ENCODE data around the gene MED26.

MED26 gene

GRCh38 chr19:16586991-16587832 lies 40.8 kb downstream of the MED26 start:
- Histone ChIP-seq H3K9me3 (replicated peaks in 1 of 2; ENCODE audit: control insufficient read depth in 2 of 2, insufficient read depth in 1 of 2, low read depth in 1 of 2, low read length in 2 of 2) (no peaks in the 10 kb centered on the region), H3K27me3 (ENCODE audit: control insufficient read depth in 3 of 3, insufficient read depth in 3 of 3, low read depth in 1 of 3, low read length in 3 of 3) (no peaks in the 10 kb centered on the region), H2BK5ac (ENCODE audit: low read length) (no peak overlapping the region), H2BK12ac (ENCODE audit: low read length) (no peak overlapping the region), H2AK5ac (ENCODE audit: low read depth, low read length) (no peak overlapping the region), H3K27ac (replicated peaks; ENCODE audit: low read length) (no peak overlapping the region), H3K36me3 (replicated peaks in 1 of 2; ENCODE audit: control insufficient read depth in 2 of 2, insufficient read depth in 2 of 2, low read length in 2 of 2) (no peaks in the 10 kb centered on the region), H2AFZ (ENCODE audit: low read length) (no peak overlapping the region), H3K4me3 (ENCODE audit: low read length in 2 of 2) (no peak overlapping the region), H3K79me1 (ENCODE audit: low read depth, low read length) (peaks cover 26% of the 10 kb centered on the region), H4K8ac (ENCODE audit: low read depth, low read length) (no peak overlapping the region), H3K23ac (ENCODE audit: low read depth, low read length, poor library complexity) (no peak overlapping the region), H3K4ac (ENCODE audit: low read length) (no peak overlapping the region), H3K14ac (ENCODE audit: low read length) (no peak overlapping the region), H2BK15ac (ENCODE audit: low read length) (peak overlapping the region; percentile 6), H2BK120ac (ENCODE audit: low read depth, low read length) (no peak overlapping the region), H3K18ac (ENCODE audit: low read length) (peak overlapping the region; percentile 23), H3K4me1 (ENCODE audit: control insufficient read depth in 2 of 2, insufficient read depth in 1 of 2, low read depth in 1 of 2, low read length in 2 of 2) (peaks cover 34 to 54% of the 10 kb centered on the region in 2 donors), H3K9ac (ENCODE audit: low read depth, low read length, poor library complexity) (peak overlapping the region; percentile 45), H4K91ac (ENCODE audit: low read depth, low read length, poor library complexity) (no peak overlapping the region), H3K4me2 (ENCODE audit: insufficient read depth, low read length, poor library complexity, severe bottlenecking) (no peak overlapping the region)
- no CpG with 5 or more reads among the region's 20 CpGs for WGBS, 2 donors (ENCODE audit: extremely low coverage in 2 of 2, insufficient read length in 2 of 2, insufficient replicate concordance in 1 of 2)
- DNase-seq (ENCODE audit: low spot score): no peak

GRCh38 chr19:16586477-16586871 lies 41.5 kb downstream of the MED26 start:
- no peak overlapping the region for H2BK5ac ChIP-seq (ENCODE audit: low read length)
- H3K4me1 ChIP-seq (ENCODE audit: control insufficient read depth in 2 of 2, insufficient read depth in 1 of 2, low read depth in 1 of 2, low read length in 2 of 2): peaks cover 27 to 47% of the 10 kb centered on the region in 2 donors
- no peak overlapping the region for H2BK120ac ChIP-seq (ENCODE audit: low read depth, low read length)
- H3K9me3 ChIP-seq (replicated peaks in 1 of 2; ENCODE audit: control insufficient read depth in 2 of 2, insufficient read depth in 1 of 2, low read depth in 1 of 2, low read length in 2 of 2): no peaks in the 10 kb centered on the region
- no peak overlapping the region for H3K27ac ChIP-seq (replicated peaks; ENCODE audit: low read length)
- no peak overlapping the region for H3K4ac ChIP-seq (ENCODE audit: low read length)
- peaks cover 25% of the 10 kb centered on the region for H3K79me1 ChIP-seq (ENCODE audit: low read depth, low read length)
- H4K91ac ChIP-seq (ENCODE audit: low read depth, low read length, poor library complexity): no peak overlapping the region
- no peak overlapping the region for H2BK12ac ChIP-seq (ENCODE audit: low read length)
- no peak overlapping the region for H3K4me3 ChIP-seq (ENCODE audit: low read length in 2 of 2)
- no peak overlapping the region for H3K18ac ChIP-seq (ENCODE audit: low read length)
- peak overlapping the region; percentile 44 for H3K9ac ChIP-seq (ENCODE audit: low read depth, low read length, poor library complexity)
- H3K14ac ChIP-seq (ENCODE audit: low read length): peak overlapping the region; percentile 47
- peak overlapping the region; percentile 70 for H3K23ac ChIP-seq (ENCODE audit: low read depth, low read length, poor library complexity)
- no peak overlapping the region for H2BK15ac ChIP-seq (ENCODE audit: low read length)
- no peak for DNase-seq (ENCODE audit: low spot score)
- H2AFZ ChIP-seq (ENCODE audit: low read length): no peak overlapping the region
- H3K27me3 ChIP-seq (ENCODE audit: control insufficient read depth in 3 of 3, insufficient read depth in 3 of 3, low read depth in 1 of 3, low read length in 3 of 3): no peaks in the 10 kb centered on the region
- H3K36me3 ChIP-seq (replicated peaks in 1 of 2; ENCODE audit: control insufficient read depth in 2 of 2, insufficient read depth in 2 of 2, low read length in 2 of 2): no peaks in the 10 kb centered on the region
- no peak overlapping the region for H3K4me2 ChIP-seq (ENCODE audit: insufficient read depth, low read length, poor library complexity, severe bottlenecking)
- no peak overlapping the region for H4K8ac ChIP-seq (ENCODE audit: low read depth, low read length)
- WGBS, 2 donors (ENCODE audit: extremely low coverage in 2 of 2, insufficient read length in 2 of 2, insufficient replicate concordance in 1 of 2): no CpG with 5 or more reads among the region's 9 CpGs
- H2AK5ac ChIP-seq (ENCODE audit: low read depth, low read length): no peak overlapping the region

GRCh38 chr19:16585808-16586476 lies 42.1 kb downstream of the MED26 start:
- Histone ChIP-seq H4K91ac (ENCODE audit: low read depth, low read length, poor library complexity) (no peak overlapping the region), H3K4me1 (ENCODE audit: control insufficient read depth in 2 of 2, insufficient read depth in 1 of 2, low read depth in 1 of 2, low read length in 2 of 2) (peaks cover 27 to 41% of the 10 kb centered on the region in 2 donors), H3K9ac (ENCODE audit: low read depth, low read length, poor library complexity) (no peak overlapping the region), H3K4me2 (ENCODE audit: insufficient read depth, low read length, poor library complexity, severe bottlenecking) (no peak overlapping the region), H2BK15ac (ENCODE audit: low read length) (no peak overlapping the region), H3K79me1 (ENCODE audit: low read depth, low read length) (peaks cover 24% of the 10 kb centered on the region), H3K4me3 (ENCODE audit: low read length in 2 of 2) (no peak overlapping the region), H3K23ac (ENCODE audit: low read depth, low read length, poor library complexity) (peak overlapping the region; percentile 70), H2AFZ (ENCODE audit: low read length) (no peak overlapping the region), H2AK5ac (ENCODE audit: low read depth, low read length) (peak overlapping the region; percentile 1), H3K14ac (ENCODE audit: low read length) (no peak overlapping the region), H2BK5ac (ENCODE audit: low read length) (no peak overlapping the region), H4K8ac (ENCODE audit: low read depth, low read length) (no peak overlapping the region), H2BK120ac (ENCODE audit: low read depth, low read length) (no peak overlapping the region), H3K4ac (ENCODE audit: low read length) (no peak overlapping the region), H3K36me3 (replicated peaks in 1 of 2; ENCODE audit: control insufficient read depth in 2 of 2, insufficient read depth in 2 of 2, low read length in 2 of 2) (no peaks in the 10 kb centered on the region), H3K18ac (ENCODE audit: low read length) (no peak overlapping the region), H3K27me3 (ENCODE audit: control insufficient read depth in 3 of 3, insufficient read depth in 3 of 3, low read depth in 1 of 3, low read length in 3 of 3) (no peaks in the 10 kb centered on the region), H3K27ac (replicated peaks; ENCODE audit: low read length) (peak overlapping the region; percentile 5), H3K9me3 (replicated peaks in 1 of 2; ENCODE audit: control insufficient read depth in 2 of 2, insufficient read depth in 1 of 2, low read depth in 1 of 2, low read length in 2 of 2) (no peaks in the 10 kb centered on the region), H2BK12ac (ENCODE audit: low read length) (no peak overlapping the region)
- WGBS, 2 donors (ENCODE audit: extremely low coverage in 2 of 2, insufficient read length in 2 of 2, insufficient replicate concordance in 1 of 2): no CpG with 5 or more reads among the region's 11 CpGs
- no peak for DNase-seq (ENCODE audit: low spot score)

GRCh38 chr19:16585094-16585801 lies 42.8 kb downstream of the MED26 start:
- Histone ChIP-seq H3K9ac (ENCODE audit: low read depth, low read length, poor library complexity) (peak overlapping the region; percentile 60), H4K91ac (ENCODE audit: low read depth, low read length, poor library complexity) (no peak overlapping the region), H3K18ac (ENCODE audit: low read length) (peak overlapping the region; percentile 60), H3K14ac (ENCODE audit: low read length) (no peak overlapping the region), H2BK15ac (ENCODE audit: low read length) (no peak overlapping the region), H3K23ac (ENCODE audit: low read depth, low read length, poor library complexity) (no peak overlapping the region), H3K4ac (ENCODE audit: low read length) (no peak overlapping the region), H2AFZ (ENCODE audit: low read length) (no peak overlapping the region), H2BK5ac (ENCODE audit: low read length) (no peak overlapping the region), H4K8ac (ENCODE audit: low read depth, low read length) (no peak overlapping the region), H2AK5ac (ENCODE audit: low read depth, low read length) (no peak overlapping the region), H3K9me3 (replicated peaks in 1 of 2; ENCODE audit: control insufficient read depth in 2 of 2, insufficient read depth in 1 of 2, low read depth in 1 of 2, low read length in 2 of 2) (no peaks in the 10 kb centered on the region), H3K4me3 (ENCODE audit: low read length in 2 of 2) (no peak overlapping the region), H2BK120ac (ENCODE audit: low read depth, low read length) (no peak overlapping the region), H2BK12ac (ENCODE audit: low read length) (no peak overlapping the region), H3K36me3 (replicated peaks in 1 of 2; ENCODE audit: control insufficient read depth in 2 of 2, insufficient read depth in 2 of 2, low read length in 2 of 2) (no peaks in the 10 kb centered on the region), H3K4me1 (ENCODE audit: control insufficient read depth in 2 of 2, insufficient read depth in 1 of 2, low read depth in 1 of 2, low read length in 2 of 2) (peaks cover 27 to 41% of the 10 kb centered on the region in 2 donors), H3K27me3 (ENCODE audit: control insufficient read depth in 3 of 3, insufficient read depth in 3 of 3, low read depth in 1 of 3, low read length in 3 of 3) (no peaks in the 10 kb centered on the region), H3K27ac (replicated peaks; ENCODE audit: low read length) (peak overlapping the region; percentile 2), H3K79me1 (ENCODE audit: low read depth, low read length) (peaks cover 24% of the 10 kb centered on the region), H3K4me2 (ENCODE audit: insufficient read depth, low read length, poor library complexity, severe bottlenecking) (no peak overlapping the region)
- no CpG with 5 or more reads among the region's 13 CpGs for WGBS, 2 donors (ENCODE audit: extremely low coverage in 2 of 2, insufficient read length in 2 of 2, insufficient replicate concordance in 1 of 2)
- no peak for DNase-seq (ENCODE audit: low spot score)

All from neuronal stem cell (in vitro differentiated cells).